CD4-positive, CD25-positive, alpha-beta regulatory T cell (primary cell): Measurements from ENCODE around the gene FANCG. TPM values are rescaled to one million over a fixed set of nuclear protein-coding genes. Genes with fewer than 3 reads are reported as not detected.

Source experiments
- ATAC-seq, 2 donors: fragments of 150-1000 bp; cut with Tn5 transposase; one replicate each; pipeline ENCODE4 v1.10.0; 2021; ENCODE audit warnings: low read depth in 2 of 2, moderate number of reproducible peaks in 2 of 2, moderate library complexity in 1 of 2
- DNase-seq, 3 donors: peaks; one replicate each; pipeline versions ENCODE4 v3.0.0 to v3.0.0-alpha.2; 2012 to 2022; ENCODE audit warnings: mixed read lengths in 1 of 3
- H3K27ac ChIP-seq: one replicate; pipeline ENCODE4 v1.7.0; 2013; ENCODE audit warnings: mild to moderate bottlenecking, low read length; ENCODE audit not compliant: insufficient read depth, poor library complexity, severe bottlenecking
- H3K27me3 ChIP-seq: one replicate; pipeline ENCODE4 v1.7.0; 2013; ENCODE audit warnings: low read length; ENCODE audit not compliant: control insufficient read depth, insufficient read depth
- H3K36me3 ChIP-seq: one replicate; pipeline ENCODE4 v1.7.0; 2013; ENCODE audit warnings: mild to moderate bottlenecking, low read length, moderate library complexity; ENCODE audit not compliant: control insufficient read depth, insufficient read depth
- H3K4me1 ChIP-seq: 2 replicates; pipeline ENCODE4 v1.7.0; 2013; ENCODE audit warnings: mild to moderate bottlenecking, low read length; ENCODE audit not compliant: insufficient read depth, control insufficient read depth, poor library complexity, severe bottlenecking
- H3K4me3 ChIP-seq: one replicate; pipeline ENCODE4 v1.7.0; 2013; ENCODE audit warnings: low read depth, mild to moderate bottlenecking, low read length, moderate library complexity
- H3K9me3 ChIP-seq, 2 experiments: 1 replicate in 1 of 2; 2 replicates in 1 of 2; pipeline ENCODE4 v1.7.0; 2013; ENCODE audit warnings: low read length in 2 of 2, mild to moderate bottlenecking in 1 of 2, moderate library complexity in 1 of 2; ENCODE audit not compliant: control insufficient read depth in 2 of 2
- H3K27ac Mint-ChIP-seq, 3 donors: one replicate each; pipeline ENCODE4 v1.8.0; 2020 to 2022; ENCODE audit warnings: mild to moderate bottlenecking in 3 of 3, mixed read lengths in 3 of 3, moderate library complexity in 2 of 3
- H3K27me3 Mint-ChIP-seq: one replicate; pipeline ENCODE4 v1.8.0; 2022; ENCODE audit warnings: mild to moderate bottlenecking, mixed read lengths
- H3K36me3 Mint-ChIP-seq: one replicate; pipeline ENCODE4 v1.8.0; 2020; ENCODE audit warnings: mixed read lengths
- H3K4me1 Mint-ChIP-seq, 4 donors: one replicate each; pipeline ENCODE4 v1.8.0; 2020 to 2022; ENCODE audit warnings: mixed read lengths in 4 of 4, mild to moderate bottlenecking in 1 of 4
- H3K4me3 Mint-ChIP-seq, 4 donors: one replicate each; pipeline ENCODE4 v1.8.0; 2020 to 2022; ENCODE audit warnings: mild to moderate bottlenecking in 4 of 4, mixed read lengths in 4 of 4, moderate library complexity in 3 of 4
- H3K9me3 Mint-ChIP-seq, 7 donors: one replicate each; pipeline ENCODE4 v1.8.0; 2020 to 2022; ENCODE audit warnings: mixed read lengths in 7 of 7, mild to moderate bottlenecking in 3 of 7, moderate library complexity in 2 of 7
- polyA plus RNA-seq, 4 donors: library from polyadenylated mRNA; unstranded; fragments of 300-500 nt; fragmentation: Illumina TruSeq; gene quantifications; one replicate each; pipeline ENCODE4 v1.2.3, GENCODE V29; 2021
- total RNA-seq: library from RNA; stranded (reverse); gene quantifications from one replicate; pipeline ENCODE4 v1.2.3, GENCODE V29; 2022

Gene FANCG
- total and polyA plus RNA-seq, 5 donors from 2014 or later: 8.6 to 23.7 (median 10.2) TPM

DNA sequence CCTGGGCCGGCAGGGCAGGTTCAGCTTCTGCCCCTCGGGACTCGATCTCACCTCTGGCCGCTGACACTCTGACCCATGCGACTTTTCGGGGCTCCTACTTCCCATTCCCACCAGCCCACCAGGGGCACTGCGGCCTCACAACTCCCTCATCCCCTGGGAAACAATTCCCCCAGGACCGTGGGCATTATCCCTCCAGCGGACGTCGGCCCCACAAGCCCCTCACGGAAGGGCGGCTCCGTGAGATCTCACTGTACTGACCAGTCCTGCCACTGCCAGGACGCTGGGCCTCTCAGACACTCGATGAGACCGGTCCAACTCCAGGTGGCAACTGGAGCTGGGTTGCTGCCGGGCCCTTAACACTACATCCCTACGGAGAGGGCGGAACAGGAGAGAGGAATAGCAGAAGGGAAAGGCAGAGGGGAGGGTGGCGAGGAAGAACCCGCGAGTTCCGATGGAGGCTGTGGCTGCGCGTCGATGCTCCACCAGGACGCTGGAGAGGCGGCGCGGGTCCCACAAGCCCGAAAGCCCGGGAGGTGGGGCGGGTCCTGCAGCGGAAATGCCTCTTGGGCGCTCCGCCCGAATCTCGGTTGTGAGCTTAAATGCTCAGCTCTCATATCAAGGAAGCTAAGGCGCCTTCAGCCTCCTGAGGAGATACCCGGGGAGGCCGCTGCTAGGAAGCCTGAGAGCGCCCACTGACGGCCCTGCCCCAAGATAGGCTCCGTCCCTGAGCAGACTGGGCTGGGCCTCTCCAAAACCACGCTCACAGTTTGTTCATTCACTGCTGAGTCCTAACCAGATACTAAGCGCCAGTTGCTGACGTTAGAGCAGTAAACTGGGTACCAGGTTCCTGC lies 43.7 kb downstream of the FANCG start:
- Histone ChIP-seq H3K36me3 (no peaks in the 10 kb centered on the region), H3K4me1 (peaks cover 11% of the 10 kb centered on the region), H3K9me3 (no peaks in the 10 kb centered on the region), H3K4me3 (peak overlapping the region; percentile 53), H3K27me3 (no peaks in the 10 kb centered on the region), H3K27ac (no peak overlapping the region)
- Mint-ChIP-seq H3K36me3 (peaks cover 16% of the 10 kb centered on the region), H3K4me1 (peaks cover 3 to 9% (median 6%) of the 10 kb centered on the region in 4 donors), H3K27ac (peak overlapping the region; percentile 72 to 75 (median 75)), H3K27me3 (no peaks in the 10 kb centered on the region), H3K4me3 (peak overlapping the region in 3 of 4 donors; percentile 61 to 86 (median 80)), H3K9me3 (no peaks in the 10 kb centered on the region)
- peak; percentile 61 to 81 for ATAC-seq
- peak; percentile 19 to 81 (median 20) for DNase-seq

DNA sequence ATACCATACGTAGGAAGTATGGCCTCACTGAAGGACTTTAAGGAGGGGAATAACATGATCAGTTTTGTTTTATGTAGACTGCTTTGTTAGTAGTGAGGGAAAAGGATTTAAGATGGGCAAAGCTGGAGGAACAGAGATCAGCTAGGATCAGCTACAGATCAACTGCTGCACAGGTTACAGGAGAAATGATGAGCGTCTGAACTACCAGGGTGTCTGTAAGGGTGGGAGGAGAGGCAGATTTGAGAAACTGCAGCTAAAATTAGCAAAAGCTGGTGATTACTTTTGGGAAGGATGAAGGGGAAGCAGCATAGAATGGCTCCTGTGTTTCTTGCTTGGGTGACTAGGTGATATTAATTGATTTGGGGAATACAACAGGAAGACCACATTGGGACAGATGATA lies 46.6 kb downstream of the FANCG start:
- Mint-ChIP-seq H3K4me3 (no peak overlapping the region), H3K4me1 (peaks cover 3 to 8% (median 7%) of the 10 kb centered on the region in 4 donors), H3K36me3 (peaks cover 11% of the 10 kb centered on the region), H3K27me3 (no peaks in the 10 kb centered on the region), H3K27ac (no peak overlapping the region), H3K9me3 (no peaks in the 10 kb centered on the region)
- H3K27me3 ChIP-seq: no peaks in the 10 kb centered on the region
- no peak overlapping the region for H3K4me3 ChIP-seq
- ATAC-seq (no peak), DNase-seq (no peak)
- no peaks in the 10 kb centered on the region for H3K9me3 ChIP-seq
- no peak overlapping the region for H3K27ac ChIP-seq
- H3K4me1 ChIP-seq: peaks cover 11% of the 10 kb centered on the region
- H3K36me3 ChIP-seq: no peaks in the 10 kb centered on the region

DNA sequence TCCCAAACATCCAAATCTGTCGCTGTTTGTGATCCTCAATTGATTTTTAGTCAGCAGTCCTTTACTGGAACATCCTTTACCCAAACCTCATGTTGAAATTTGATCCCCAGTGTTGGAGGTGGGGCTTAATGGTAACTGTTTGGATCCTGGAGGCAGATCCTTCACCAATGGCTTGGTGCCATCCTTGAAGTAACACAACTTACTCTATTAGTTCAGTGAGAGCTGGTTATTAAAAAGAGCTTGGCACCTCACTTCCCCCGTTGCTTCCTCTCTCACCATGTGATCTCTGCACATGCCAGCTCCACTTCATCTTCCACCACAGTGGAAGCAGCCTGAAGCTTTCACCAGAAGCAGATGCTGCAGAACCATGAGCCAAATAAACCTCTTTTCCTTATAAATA lies 49.9 kb downstream of the FANCG start:
- no peaks in the 10 kb centered on the region for H3K4me1 ChIP-seq
- no peak for DNase-seq
- Mint-ChIP-seq H3K27ac (no peak overlapping the region), H3K36me3 (peaks cover 8% of the 10 kb centered on the region), H3K9me3 (no peaks in the 10 kb centered on the region), H3K27me3 (no peaks in the 10 kb centered on the region), H3K4me1 (peaks cover 7 to 13% (median 12%) of the 10 kb centered on the region in 4 donors), H3K4me3 (no peak overlapping the region)
- ATAC-seq: no peak
- H3K4me3 ChIP-seq: no peak overlapping the region
- H3K27ac ChIP-seq: no peak overlapping the region
- H3K36me3 ChIP-seq: no peaks in the 10 kb centered on the region
- H3K9me3 ChIP-seq: no peaks in the 10 kb centered on the region
- no peaks in the 10 kb centered on the region for H3K27me3 ChIP-seq

GRCh38 chr9:35029241-35029640 lies 50.5 kb downstream of the FANCG start:
- H3K4me3 Mint-ChIP-seq: no peak overlapping the region
- peaks cover 7 to 15% (median 12%) of the 10 kb centered on the region in 4 donors for H3K4me1 Mint-ChIP-seq
- H3K27ac Mint-ChIP-seq: no peak overlapping the region
- Histone ChIP-seq H3K36me3 (no peaks in the 10 kb centered on the region), H3K27ac (no peak overlapping the region), H3K4me1 (no peaks in the 10 kb centered on the region), H3K4me3 (no peak overlapping the region), H3K27me3 (no peaks in the 10 kb centered on the region), H3K9me3 (no peaks in the 10 kb centered on the region)
- no peaks in the 10 kb centered on the region for H3K9me3 Mint-ChIP-seq
- ATAC-seq: no peak
- H3K27me3 Mint-ChIP-seq: no peaks in the 10 kb centered on the region
- H3K36me3 Mint-ChIP-seq: peaks cover 12% of the 10 kb centered on the region
- no peak for DNase-seq

- no peak overlapping the region for H3K27ac Mint-ChIP-seq
- H3K27ac ChIP-seq: no peak overlapping the region
Observed at GRCh38 chr9:35028341-35028740, 51.4 kb downstream of the FANCG start.

GRCh38 chr9:35027860-35028259 lies 51.9 kb downstream of the FANCG start:
- H3K9me3 ChIP-seq: no peaks in the 10 kb centered on the region
- no peaks in the 10 kb centered on the region for H3K4me1 ChIP-seq
- no peaks in the 10 kb centered on the region for H3K27me3 ChIP-seq
- Mint-ChIP-seq H3K9me3 (no peaks in the 10 kb centered on the region), H3K36me3 (peaks cover 22% of the 10 kb centered on the region), H3K4me1 (peaks cover 11 to 21% (median 12%) of the 10 kb centered on the region in 4 donors), H3K4me3 (no peak overlapping the region), H3K27ac (peak overlapping the region in 1 of 3 donors; percentile 21), H3K27me3 (no peaks in the 10 kb centered on the region)
- no peak overlapping the region for H3K4me3 ChIP-seq
- ATAC-seq (no peak), DNase-seq (peak in 1 of 3 donors; percentile 23)
- H3K27ac ChIP-seq: no peak overlapping the region
- H3K36me3 ChIP-seq: no peaks in the 10 kb centered on the region

More at GRCh38 chr9:35028341-35028740, 51.4 kb downstream of the FANCG start:
- DNase-seq: no peak
- Histone ChIP-seq H3K4me3 (no peak overlapping the region), H3K4me1 (no peaks in the 10 kb centered on the region), H3K9me3 (no peaks in the 10 kb centered on the region), H3K36me3 (no peaks in the 10 kb centered on the region), H3K27me3 (no peaks in the 10 kb centered on the region)
- H3K9me3 Mint-ChIP-seq: no peaks in the 10 kb centered on the region
- H3K27me3 Mint-ChIP-seq: no peaks in the 10 kb centered on the region
- no peak for ATAC-seq
- H3K4me3 Mint-ChIP-seq: no peak overlapping the region
- H3K4me1 Mint-ChIP-seq: peaks cover 9 to 20% (median 12%) of the 10 kb centered on the region in 4 donors
- H3K36me3 Mint-ChIP-seq: peaks cover 21% of the 10 kb centered on the region

- H3K36me3 Mint-ChIP-seq: peaks cover 23% of the 10 kb centered on the region
- Histone ChIP-seq H3K4me3 (no peak overlapping the region), H3K27ac (no peak overlapping the region), H3K4me1 (no peaks in the 10 kb centered on the region), H3K9me3 (no peaks in the 10 kb centered on the region), H3K36me3 (no peaks in the 10 kb centered on the region), H3K27me3 (no peaks in the 10 kb centered on the region)
- no peaks in the 10 kb centered on the region for H3K9me3 Mint-ChIP-seq
- no peak overlapping the region for H3K4me3 Mint-ChIP-seq
- DNase-seq: no peak
- peak overlapping the region in 1 of 3 donors; percentile 21 for H3K27ac Mint-ChIP-seq
- ATAC-seq: no peak
- H3K4me1 Mint-ChIP-seq: peaks cover 11 to 21% (median 12%) of the 10 kb centered on the region in 4 donors
- H3K27me3 Mint-ChIP-seq: no peaks in the 10 kb centered on the region
Observed at GRCh38 chr9:35027374-35027773, 52.4 kb downstream of the FANCG start.

- H3K9me3 ChIP-seq: no peaks in the 10 kb centered on the region
Observed at GRCh38 chr9:35026671-35027070, 53.1 kb downstream of the FANCG start.

More at GRCh38 chr9:35026671-35027070, 53.1 kb downstream of the FANCG start:
- Mint-ChIP-seq H3K27me3 (no peaks in the 10 kb centered on the region), H3K4me3 (no peak overlapping the region), H3K27ac (peak overlapping the region in 2 of 3 donors; percentile 19 to 52), H3K4me1 (peaks cover 11 to 21% (median 12%) of the 10 kb centered on the region in 4 donors), H3K36me3 (peaks cover 30% of the 10 kb centered on the region), H3K9me3 (no peaks in the 10 kb centered on the region)
- no peaks in the 10 kb centered on the region for H3K36me3 ChIP-seq
- H3K4me3 ChIP-seq: no peak overlapping the region
- no peak for DNase-seq
- no peak overlapping the region for H3K27ac ChIP-seq
- no peak for ATAC-seq
- no peaks in the 10 kb centered on the region for H3K4me1 ChIP-seq
- H3K27me3 ChIP-seq: no peaks in the 10 kb centered on the region
